Measurements from ENCODE around the gene KCND3.

GRCh38 chr1:111965781-111966443, 23.6 kb downstream of the KCND3 start:
- no peak for TF ChIP-seq CTCF (IDR thresholded peaks at IDR 0.05; ENCODE audit: low read depth, low read length)
- TF ChIP-seq EZH2phosphoT487 (IDR thresholded peaks at IDR 0.05; ENCODE audit: low read depth): no peak
